HuH-7.5 (cell line): ENCODE data around the gene GLB1L2.

Experiments
- DNase-seq: peaks from one replicate; pipeline ENCODE4 v3.0.0; 2011; ENCODE audit warnings: low spot score

The GLB1L2 gene

DNA sequence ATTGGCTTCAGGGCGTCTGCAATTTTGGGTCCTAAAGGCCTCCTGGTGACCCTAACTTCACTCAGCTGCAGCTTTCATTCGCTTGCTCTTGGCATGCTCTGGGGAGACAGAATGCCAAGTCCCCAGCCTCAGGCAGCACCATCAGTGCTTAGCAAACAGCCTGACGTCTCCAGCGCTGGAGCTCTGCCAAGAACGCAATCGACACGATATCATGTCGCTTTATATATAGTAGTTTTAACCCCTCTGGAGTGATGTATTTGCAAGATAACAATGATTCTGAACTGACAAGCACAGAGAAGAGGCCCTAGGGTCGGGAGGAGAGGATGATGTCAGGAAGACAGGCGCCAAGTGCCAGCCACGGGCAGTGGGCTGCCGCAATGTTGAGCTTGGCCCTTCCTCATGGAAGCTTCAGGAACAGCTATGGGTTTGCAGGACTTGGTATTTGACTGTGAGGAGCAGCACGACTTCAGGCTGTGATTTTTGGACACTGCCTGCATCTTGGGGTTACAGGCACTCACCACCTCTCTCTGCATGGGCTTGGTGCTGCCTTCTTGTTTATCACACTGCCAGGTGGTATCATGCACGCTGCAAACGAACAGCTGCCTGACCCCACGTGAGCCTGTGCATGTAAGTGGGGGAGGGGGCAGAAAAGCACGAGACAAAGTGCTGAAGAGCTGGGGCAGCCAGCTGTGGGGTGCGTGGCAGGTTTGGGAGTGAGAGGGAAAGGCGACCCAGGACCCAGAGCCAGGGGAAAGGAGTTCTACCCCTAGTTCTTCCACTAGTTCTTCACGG, 54.2 kb downstream of the GLB1L2 start:
- no peak for DNase-seq

GRCh38 chr11:134386945-134387344, 55.2 kb downstream of the GLB1L2 start:
- no peak for DNase-seq

DNA sequence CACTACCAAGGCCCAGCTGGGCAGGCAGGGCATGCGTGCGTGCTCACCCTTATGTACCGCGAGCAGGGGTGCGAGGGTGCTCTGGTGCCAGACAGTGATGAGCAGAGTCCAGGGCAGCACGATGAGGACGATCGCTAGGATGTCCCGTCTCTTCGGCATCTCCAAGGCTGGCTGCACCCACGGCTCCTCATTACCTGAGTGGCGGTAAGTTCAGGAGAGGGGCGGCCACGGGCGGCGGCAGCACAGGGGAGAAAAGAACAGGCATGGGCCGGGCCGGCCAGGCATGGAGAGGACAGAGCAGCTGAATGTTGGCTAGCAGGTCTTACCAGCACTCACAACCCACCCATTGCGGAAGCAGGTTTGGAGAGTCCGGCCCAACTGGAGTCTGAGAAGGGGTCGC, 55.7 kb downstream of the GLB1L2 start:
- DNase-seq: no peak

- no peak for DNase-seq
Observed at GRCh38 chr11:134388590-134388989, 56.8 kb downstream of the GLB1L2 start.

DNA sequence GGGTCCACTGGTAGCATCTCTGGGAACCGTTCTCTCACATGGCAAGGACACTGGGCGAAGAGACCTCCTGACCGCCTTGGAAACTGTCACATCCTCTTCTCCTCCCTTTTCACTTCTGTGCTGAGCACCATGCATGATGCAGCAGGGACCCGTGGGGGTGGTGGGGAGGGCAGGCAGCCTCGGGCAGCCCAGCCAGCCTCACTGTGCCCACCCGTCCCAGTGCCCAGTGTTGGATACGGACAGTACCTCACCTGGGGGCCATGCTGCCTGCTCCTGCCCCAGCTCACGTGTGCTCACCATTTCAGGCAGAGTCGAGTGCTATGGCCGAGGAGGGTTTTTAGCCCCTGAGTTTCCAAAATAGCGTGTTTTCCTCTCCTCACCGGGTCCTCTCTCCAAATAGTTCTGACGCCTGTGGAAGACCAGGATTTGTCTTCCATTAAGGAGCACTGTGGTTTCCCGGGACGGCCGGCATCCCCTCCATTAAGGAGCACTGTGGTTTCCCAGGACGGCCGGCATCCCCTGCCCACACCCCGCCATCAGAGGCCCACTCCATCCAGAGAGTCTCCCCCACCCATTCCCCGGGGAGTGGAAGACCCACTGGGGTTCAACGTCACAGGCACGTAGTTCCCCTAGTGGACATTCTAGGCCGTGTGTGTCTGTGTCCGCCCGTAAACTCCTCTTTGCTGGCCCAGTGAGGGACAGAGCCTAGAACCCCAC, 57.8 kb downstream of the GLB1L2 start:
- no peak for DNase-seq

DNA sequence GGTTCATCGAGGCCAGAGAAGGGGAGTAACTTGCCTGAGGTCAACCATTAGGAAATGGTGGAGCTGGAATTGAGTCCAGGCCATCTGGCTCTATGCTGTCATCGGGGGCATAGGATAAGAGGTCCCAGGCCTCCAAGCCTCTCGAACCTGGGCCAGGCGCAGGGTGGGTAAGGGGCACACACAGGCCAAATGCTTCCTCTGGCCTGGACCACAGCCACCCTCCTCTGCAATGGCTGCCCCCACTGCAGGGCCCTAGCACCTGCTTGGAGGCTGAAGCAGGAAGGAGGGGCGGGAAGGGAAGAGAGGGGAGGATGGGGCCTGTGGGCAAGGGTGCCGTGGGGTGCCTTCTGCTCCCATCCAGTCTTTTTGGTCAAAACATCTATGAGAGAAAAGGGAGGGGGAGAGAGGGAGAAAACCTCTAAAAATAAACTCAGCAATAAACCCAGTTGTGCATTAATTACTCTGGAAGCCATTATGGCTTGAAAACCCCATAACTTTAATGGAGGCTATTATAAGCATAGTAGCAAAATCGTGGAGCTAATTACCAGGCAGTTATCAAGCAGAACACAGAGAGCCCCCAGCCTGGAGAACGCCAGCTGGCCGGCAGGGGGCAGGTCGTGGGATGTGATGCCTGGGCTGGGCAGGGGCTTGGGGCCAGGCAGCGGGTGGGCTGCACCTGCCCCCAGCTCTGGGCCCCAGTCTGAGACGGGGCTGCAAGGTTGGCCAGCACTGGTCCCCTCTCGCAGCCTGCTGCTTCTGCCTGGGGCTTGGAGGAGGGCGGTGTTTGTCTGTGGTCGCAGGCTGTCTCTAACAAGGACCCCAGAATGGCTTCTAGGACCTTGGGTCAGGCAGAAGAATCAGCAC, 59.1 kb downstream of the GLB1L2 start:
- DNase-seq: no peak

- DNase-seq: no peak
Observed at GRCh38 chr11:134391656-134392055, 59.9 kb downstream of the GLB1L2 start.

DNA sequence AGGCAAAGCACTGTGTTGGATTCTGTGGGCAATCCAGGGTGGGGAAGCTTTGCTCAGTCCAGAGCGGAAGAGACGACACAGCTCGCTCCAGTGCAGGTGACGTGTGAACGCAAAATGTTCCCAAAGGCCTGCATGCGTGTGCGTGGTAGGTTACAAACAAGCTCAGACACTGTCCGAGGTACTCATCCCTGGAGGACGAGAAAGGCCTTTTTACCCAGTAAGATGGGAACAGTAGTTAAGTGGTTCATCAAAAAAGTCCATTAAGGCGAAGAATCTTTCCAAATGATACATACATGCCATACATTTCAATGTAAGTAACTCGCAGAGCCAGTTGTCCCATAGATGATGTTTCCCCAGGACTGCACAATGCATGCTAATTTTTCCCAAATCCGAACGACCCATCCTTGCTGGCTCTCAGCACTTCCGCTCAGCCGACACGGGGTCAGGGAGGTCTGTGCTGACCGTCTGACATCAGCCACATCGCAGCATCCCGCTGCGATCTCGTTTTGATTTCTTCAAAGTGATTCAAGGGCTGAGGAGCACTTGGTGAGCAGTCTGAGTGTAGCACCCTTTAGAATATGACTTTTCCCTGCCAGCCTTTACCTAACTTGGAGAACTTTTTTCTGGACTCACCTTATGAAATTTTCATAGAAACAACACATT, 61.3 kb downstream of the GLB1L2 start:
- DNase-seq: no peak

DNA sequence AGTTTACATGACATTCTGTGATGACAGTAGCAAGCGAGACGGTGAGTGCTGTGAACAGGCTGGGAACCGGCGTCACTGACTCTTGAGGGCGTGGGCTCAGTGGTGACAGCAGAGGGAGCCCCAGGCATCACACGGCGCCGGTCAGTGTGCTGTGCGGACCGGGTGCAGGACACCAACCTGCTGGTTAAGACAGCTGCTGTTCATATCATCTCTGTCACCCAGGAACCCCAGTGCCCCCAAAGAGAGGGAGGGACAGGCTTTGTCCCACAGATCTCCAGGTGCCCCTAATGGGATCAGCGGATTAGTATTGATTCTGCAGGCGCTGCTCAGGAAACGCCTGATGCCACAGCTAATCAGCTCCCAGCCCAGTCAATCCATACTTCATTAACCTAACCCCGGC, 61.9 kb downstream of the GLB1L2 start:
- peak; percentile 66 for DNase-seq

DNA sequence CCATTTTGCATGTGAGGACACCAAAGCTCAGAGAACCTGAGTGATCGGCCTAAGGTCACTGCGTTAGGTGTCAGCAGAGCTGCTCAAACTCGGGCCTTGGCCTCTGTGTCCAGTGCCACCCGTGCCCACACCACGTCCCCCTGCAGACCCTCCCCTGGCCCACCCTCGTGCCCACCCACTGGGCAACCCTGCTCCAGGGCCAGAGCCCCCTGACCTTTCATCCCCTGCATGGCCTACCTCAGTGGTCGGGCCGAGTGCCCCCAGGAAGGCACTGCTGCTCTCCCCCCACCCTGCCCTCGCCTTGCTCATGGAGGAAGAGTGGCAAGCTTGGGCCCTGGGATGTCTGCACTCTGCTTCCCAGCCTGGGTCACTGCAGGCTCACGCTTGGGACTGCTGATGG, 62.5 kb downstream of the GLB1L2 start:
- no peak for DNase-seq

DNA sequence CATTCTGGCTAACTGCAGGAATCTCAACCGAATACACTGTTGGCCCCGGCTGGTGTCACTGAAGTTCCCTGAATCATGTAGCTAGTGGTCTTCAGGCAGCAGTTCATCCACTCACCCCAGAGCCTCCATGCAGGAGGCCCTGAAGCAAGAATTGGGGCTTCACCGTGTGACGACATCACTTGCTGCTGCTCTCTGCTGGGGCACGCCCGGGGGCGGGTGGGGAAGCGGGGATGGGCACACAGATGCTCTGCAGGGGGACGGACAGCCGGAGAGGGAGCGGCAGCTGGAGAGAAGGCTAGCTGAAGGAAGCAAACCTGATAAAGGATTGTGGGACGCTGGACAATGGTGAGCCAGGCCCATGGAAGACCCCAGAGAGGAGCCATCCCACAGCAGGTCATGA, 63.2 kb downstream of the GLB1L2 start:
- no peak for DNase-seq

DNA sequence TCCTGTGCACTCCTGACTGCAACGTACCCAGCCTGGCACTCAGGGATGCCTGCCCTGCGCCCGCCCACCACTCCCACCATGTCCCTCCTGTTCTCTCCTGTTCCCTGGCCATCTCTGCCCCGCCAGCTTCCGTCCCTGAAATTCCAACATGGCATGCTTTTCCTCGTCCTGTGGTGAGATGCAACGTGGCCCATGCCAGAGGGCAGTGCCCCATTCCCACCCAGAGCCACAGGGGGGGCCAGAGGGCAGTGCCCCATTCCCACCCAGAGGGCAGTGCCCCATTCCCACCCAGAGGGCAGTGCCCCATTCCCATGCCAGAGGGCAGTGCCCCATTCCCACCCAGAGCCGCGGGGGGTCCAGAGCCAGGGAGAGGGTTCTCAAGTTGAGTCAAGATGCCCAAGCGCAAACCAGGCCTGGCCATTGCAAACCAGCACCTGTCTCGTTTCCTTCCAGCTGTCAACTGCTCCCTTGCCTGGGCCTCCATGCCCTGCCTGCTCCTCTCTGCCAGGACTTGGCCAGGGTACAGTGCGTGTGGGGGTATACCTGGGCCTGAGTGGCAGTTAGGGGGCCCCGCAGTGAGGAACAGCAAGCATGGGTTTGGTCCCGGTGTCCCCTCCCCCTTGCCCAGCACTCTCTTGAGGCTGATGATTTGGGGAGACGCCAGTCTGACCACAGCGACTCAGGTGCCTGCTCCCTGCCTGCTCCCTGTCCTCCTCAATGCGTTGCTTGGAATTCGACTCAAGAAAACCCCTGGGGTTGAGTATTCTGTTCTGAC, 65.7 kb downstream of the GLB1L2 start:
- no peak for DNase-seq

DNA sequence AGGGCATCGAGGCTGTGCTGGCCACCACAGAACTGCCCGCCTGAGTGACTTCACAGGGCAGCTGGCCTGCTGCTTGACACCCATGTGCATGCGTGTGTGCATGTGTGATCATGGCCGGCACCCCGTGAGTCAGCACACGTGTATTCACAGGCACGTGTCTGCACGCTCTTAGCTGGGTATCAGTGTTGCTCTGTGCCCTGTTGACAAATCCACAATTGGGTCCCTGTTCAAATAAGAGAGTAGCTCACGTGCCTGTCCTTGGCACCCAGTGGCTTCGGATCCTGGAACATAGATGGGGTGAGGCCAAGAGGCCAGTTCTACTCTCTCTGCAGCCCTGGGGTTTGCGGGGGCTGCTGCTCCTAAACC, 66.3 kb downstream of the GLB1L2 start:
- DNase-seq: no peak

- DNase-seq: no peak
Observed at GRCh38 chr11:134398644-134399292, 67.0 kb downstream of the GLB1L2 start.

DNA sequence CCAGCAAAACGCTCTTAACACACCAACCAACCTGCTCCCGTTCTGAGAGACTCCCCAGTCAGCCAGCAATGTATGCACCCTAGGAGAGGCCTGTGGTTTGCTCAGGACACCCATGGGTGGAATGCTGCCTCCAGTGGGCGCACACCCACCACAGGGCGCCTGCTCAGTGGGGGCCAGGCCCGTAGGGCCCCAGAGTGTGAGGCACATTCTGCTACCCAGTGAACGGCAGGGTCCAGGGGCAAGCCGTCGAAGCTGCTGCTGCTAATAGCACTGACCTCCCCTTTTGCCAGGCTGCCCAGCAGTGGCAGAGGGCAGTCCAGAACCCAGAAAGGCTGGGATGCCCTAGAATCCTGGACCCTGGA, 67.5 kb downstream of the GLB1L2 start:
- DNase-seq: no peak

DNA sequence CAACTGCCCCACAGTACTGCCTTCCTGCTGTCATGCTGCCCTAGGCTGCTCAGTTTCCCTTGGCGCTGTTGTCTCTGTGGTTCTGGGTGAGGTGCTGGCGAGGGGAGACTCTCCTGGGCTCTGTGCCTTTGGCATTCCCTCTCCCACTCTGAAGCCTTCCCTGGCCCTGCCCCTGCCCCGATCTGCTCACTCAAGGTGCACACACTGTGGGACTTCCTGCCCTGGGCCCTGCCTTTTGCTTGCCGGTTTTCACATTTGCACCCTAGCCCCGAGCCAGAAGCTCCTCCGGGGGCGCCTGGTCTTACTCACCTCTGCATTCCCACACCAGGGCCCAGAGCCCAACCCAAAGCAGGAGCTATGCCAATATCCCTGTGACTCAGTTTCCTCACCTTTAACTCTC, 68.2 kb downstream of the GLB1L2 start:
- DNase-seq: no peak

DNA sequence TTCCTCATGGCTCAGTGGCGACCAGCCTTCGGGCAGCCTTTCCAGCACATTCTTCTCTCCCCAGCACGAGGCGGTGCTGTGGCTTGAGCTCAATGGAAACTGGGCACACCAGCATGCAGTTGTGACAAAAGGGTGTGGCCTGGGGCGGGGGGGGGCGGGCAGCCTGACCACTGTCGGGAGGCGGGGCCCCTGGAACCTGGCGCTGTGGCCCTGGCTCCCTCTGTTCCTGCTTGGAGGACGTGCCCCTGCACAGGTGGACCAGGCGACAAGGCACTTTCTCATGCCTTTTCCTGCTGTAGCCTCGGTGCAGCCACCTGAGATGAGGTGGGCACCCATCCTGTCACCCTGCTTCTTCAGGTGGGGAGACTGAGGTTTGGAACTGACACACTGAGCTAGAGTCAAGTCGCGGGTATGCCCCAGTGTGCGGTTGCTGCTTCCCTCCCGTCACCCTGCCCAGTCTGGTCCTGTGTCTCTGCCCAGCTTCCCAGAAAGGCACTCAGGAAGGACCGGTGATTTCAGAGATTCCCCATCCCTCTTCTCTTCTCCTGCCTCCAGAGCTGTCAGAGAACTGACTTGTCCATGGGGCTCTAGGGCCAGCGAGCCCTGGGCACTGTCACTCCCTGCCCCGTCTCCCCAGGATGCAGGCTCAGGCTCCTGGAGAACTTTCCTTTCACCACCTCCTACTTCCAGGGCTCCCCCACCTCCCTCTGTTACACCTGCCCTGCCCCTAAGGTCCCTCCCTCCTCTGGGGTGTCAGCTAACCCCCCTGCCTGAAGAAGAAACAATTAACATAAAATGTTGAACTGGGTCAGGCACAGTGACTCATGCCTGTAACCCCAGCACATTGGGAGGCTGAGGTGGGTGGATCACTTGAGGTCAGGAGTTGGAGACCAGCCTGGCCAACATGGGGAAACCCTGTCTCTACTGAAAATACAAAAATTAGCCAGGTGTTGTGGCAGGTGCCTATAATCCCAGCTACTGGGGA, 70.3 kb downstream of the GLB1L2 start:
- no peak for DNase-seq

GRCh38 chr11:134402910-134403309, 71.1 kb downstream of the GLB1L2 start:
- no peak for DNase-seq

GRCh38 chr11:134404575-134405341, 73.0 kb downstream of the GLB1L2 start:
- DNase-seq: no peak
